PC-3 (cell line): ENCODE results near the gene TIMM44. TPM values are rescaled to one million over a fixed set of nuclear protein-coding genes. Genes with fewer than 3 reads are reported as not detected.

Experiments
- ATAC-seq: fragments of 200-7000 bp; cut with Tn5 transposase; 2 replicates; pipeline ENCODE4 v1.9.1; 2020; ENCODE audit warnings: mild to moderate bottlenecking, moderate library complexity
- BruUV-seq: library from RNA; stranded (reverse); fragments of 400-500 nt; replicated peaks from 2 replicates; lab custom pipeline; 2021; lab: Mats Ljungman, UMichigan
- CTCF ChIA-PET: fragments of 300-600 bp; sonication (Branson Sonifier 250); formaldehyde crosslinking; loops from one replicate; lab custom pipeline; 2022; ENCODE audit warnings: antibody characterized with exemption; lab: Charles Lee
- POLR2A ChIA-PET: fragments of 300-600 bp; sonication (Branson Sonifier 250); formaldehyde crosslinking; loops from one replicate; lab custom pipeline; 2022; ENCODE audit warnings: antibody characterized with exemption; ENCODE audit not compliant: unreplicated experiment; lab: Charles Lee
- DNase-seq: peaks from one replicate; pipeline ENCODE4 v3.0.0-alpha.2; 2015
- H2AFZ ChIP-seq: fragments of 300-600 bp; sonication (generic); 2 replicates; pipeline ENCODE4 v1.6.0; 2016; ENCODE audit warnings: antibody characterized with exemption, low read length
- H3F3A ChIP-seq: fragments of 300-600 bp; sonication (generic); one replicate; pipeline ENCODE4 v1.6.0; 2017; ENCODE audit warnings: antibody characterized with exemption, low read length, control low read depth, mild to moderate bottlenecking; ENCODE audit not compliant: unreplicated experiment
- H3K27ac ChIP-seq: fragments of 300-600 bp; sonication (generic); 2 replicates; pipeline ENCODE4 v1.5.1; 2016; ENCODE audit warnings: mild to moderate bottlenecking, low read length
- H3K27me3 ChIP-seq: fragments of 300-600 bp; sonication (generic); 2 replicates; pipeline ENCODE4 v1.6.1; 2016; ENCODE audit warnings: low read length, mixed read lengths
- H3K36me3 ChIP-seq: fragments of 300-600 bp; sonication (generic); 2 replicates; pipeline ENCODE4 v1.6.1; 2016; ENCODE audit warnings: low read depth, mixed run types, low read length, mixed read lengths
- H3K4me1 ChIP-seq: fragments of 300-600 bp; sonication (generic); 2 replicates; pipeline ENCODE4 v1.5.1; 2016; ENCODE audit warnings: low read length; ENCODE audit not compliant: insufficient read depth
- H3K4me2 ChIP-seq: fragments of 300-600 bp; sonication (generic); 2 replicates; pipeline ENCODE4 v1.6.0; 2016; ENCODE audit warnings: low read length
- H3K4me3 ChIP-seq: fragments of 300-600 bp; sonication (generic); 2 replicates; pipeline ENCODE4 v1.5.1; 2016; ENCODE audit warnings: mild to moderate bottlenecking, low read length, mixed read lengths
- H3K79me2 ChIP-seq: fragments of 300-600 bp; sonication (generic); 2 replicates; pipeline ENCODE4 v1.6.1; 2017; ENCODE audit warnings: low read length, mixed read lengths
- H3K9ac ChIP-seq: fragments of 300-600 bp; sonication (generic); 2 replicates; pipeline ENCODE4 v1.6.0; 2016; ENCODE audit warnings: mild to moderate bottlenecking, low read length
- H3K9me2 ChIP-seq: fragments of 300-600 bp; sonication (generic); replicated peaks from 2 replicates; pipeline ENCODE4 v1.6.1; 2016; ENCODE audit warnings: mixed run types, low read length, mixed read lengths
- H3K9me3 ChIP-seq: fragments of 300-600 bp; sonication (generic); 2 replicates; pipeline ENCODE4 v1.6.1; 2016; ENCODE audit warnings: low read length, mixed read lengths
- H4K20me1 ChIP-seq: fragments of 300-600 bp; sonication (generic); 2 replicates; pipeline ENCODE4 v1.6.1; 2016; ENCODE audit warnings: low read length, mixed read lengths
- EZH2 ChIP-seq: fragments of 300-600 bp; sonication (generic); IDR thresholded peaks from one replicate; pipeline ENCODE4 v1.6.1; 2017; ENCODE audit warnings: antibody characterized with exemption, mild to moderate bottlenecking, low read length; ENCODE audit not compliant: unreplicated experiment
- EZH2phosphoT487 ChIP-seq: fragments of 300-600 bp; sonication (generic); IDR thresholded peaks from 2 replicates; pipeline ENCODE4 v1.6.1; 2018; ENCODE audit warnings: mild to moderate bottlenecking, antibody characterized with exemption, low read length, borderline replicate concordance
- intact Hi-C: fragments of 100-400 bp; cut with micrococcal nuclease; formaldehyde crosslinking; loops from 2 replicates; pipeline ENCODE4 v1.9.0; 2023
- total RNA-seq: library from RNA; depleted of rRNA; stranded (reverse); fragments of >200 nt; gene quantifications from 2 replicates; pipeline ENCODE4 v1.2.3, GENCODE V29; 2014
- TF ChIP-seq, protein P1 (sequence below): fragments of 300-600 bp; sonication (generic); conservative IDR thresholded peaks from 2 replicates; pipeline ENCODE4 v1.5.1; 2017; ENCODE audit warnings: antibody characterized with exemption, low read depth, mild to moderate bottlenecking, low read length

The TIMM44 gene
- total RNA-seq, 1 experiment from 2014 or later, result 191 TPM

- 0 out of 2 replicates have a peak, but pooled peaks cover 3% of the 10 kb centered on the region for H4K20me1 ChIP-seq
Observed at GRCh38 chr19:7908078-7908699, 35.3 kb downstream of the TIMM44 start.

DNA sequence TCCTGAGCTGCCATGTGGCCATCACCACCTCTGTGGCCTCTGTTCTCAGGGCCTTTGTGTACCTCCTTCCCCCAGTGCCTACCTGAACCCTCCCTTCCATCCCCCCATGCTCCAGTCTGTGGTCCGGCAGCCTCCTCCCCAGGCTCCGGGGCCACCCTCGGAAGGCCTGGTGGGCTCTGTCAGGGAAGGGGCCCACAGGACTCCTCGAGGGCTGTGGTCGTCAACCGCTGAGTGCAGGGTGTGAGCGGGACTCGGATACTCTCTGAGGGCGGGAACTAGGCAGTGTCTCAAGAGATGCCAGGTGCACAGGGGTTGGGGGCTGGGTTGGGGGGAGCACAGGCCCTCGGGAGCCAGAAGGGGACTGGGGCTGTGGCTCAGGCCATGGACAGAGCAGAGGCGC lies 35.9 kb downstream of the TIMM44 start:
- ATAC-seq (no peak), DNase-seq (no peak)
- no peaks in the 10 kb centered on the region for H3F3A ChIP-seq
- intact Hi-C loops, result no loop called here
- H3K27me3 ChIP-seq, result no peaks in the 10 kb centered on the region
- no peak overlapping the region for H3K4me3 ChIP-seq
- TF ChIP-seq, protein P1, sequence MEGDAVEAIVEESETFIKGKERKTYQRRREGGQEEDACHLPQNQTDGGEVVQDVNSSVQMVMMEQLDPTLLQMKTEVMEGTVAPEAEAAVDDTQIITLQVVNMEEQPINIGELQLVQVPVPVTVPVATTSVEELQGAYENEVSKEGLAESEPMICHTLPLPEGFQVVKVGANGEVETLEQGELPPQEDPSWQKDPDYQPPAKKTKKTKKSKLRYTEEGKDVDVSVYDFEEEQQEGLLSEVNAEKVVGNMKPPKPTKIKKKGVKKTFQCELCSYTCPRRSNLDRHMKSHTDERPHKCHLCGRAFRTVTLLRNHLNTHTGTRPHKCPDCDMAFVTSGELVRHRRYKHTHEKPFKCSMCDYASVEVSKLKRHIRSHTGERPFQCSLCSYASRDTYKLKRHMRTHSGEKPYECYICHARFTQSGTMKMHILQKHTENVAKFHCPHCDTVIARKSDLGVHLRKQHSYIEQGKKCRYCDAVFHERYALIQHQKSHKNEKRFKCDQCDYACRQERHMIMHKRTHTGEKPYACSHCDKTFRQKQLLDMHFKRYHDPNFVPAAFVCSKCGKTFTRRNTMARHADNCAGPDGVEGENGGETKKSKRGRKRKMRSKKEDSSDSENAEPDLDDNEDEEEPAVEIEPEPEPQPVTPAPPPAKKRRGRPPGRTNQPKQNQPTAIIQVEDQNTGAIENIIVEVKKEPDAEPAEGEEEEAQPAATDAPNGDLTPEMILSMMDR, result no peak
- TF ChIP-seq EZH2 (no peak), EZH2phosphoT487 (no peak)
- H2AFZ ChIP-seq, result no peak overlapping the region
- 0 out of 2 replicates have a peak, but pooled peaks cover 3% of the 10 kb centered on the region for H4K20me1 ChIP-seq
- H3K9me3 ChIP-seq, result no peaks in the 10 kb centered on the region
- peaks cover 18% of the 10 kb centered on the region for H3K4me1 ChIP-seq
- peaks cover 53% of the 10 kb centered on the region for H3K79me2 ChIP-seq
- no peak overlapping the region for H3K27ac ChIP-seq
- H3K9me2 ChIP-seq, result no peaks in the 10 kb centered on the region
- no peak overlapping the region for H3K4me2 ChIP-seq
- H3K9ac ChIP-seq, result no peak overlapping the region
- CTCF ChIA-PET, result interaction anchor here (0.7 kb wide), 1 partner anchor 32 kb away, joined by 10 read pairs; no protein-coding TSS in a partner anchor
- H3K36me3 ChIP-seq, result peaks cover 20% of the 10 kb centered on the region
- no TSS peak for BruUV-seq
- POLR2A ChIA-PET, result interaction anchor here (0.6 kb wide), 1 partner anchor 310 kb away, joined by 6 read pairs; no protein-coding TSS in a partner anchor

More at GRCh38 chr19:7908078-7908699, 35.3 kb downstream of the TIMM44 start:
- Histone ChIP-seq H3K27me3 (no peaks in the 10 kb centered on the region), H3K4me1 (peaks cover 11% of the 10 kb centered on the region), H3K36me3 (peaks cover 20% of the 10 kb centered on the region), H3K79me2 (peaks cover 46% of the 10 kb centered on the region), H3K4me2 (no peak overlapping the region), H3F3A (no peaks in the 10 kb centered on the region), H3K9me3 (no peaks in the 10 kb centered on the region), H3K27ac (no peak overlapping the region), H3K9ac (no peak overlapping the region), H2AFZ (no peak overlapping the region), H3K9me2 (no peaks in the 10 kb centered on the region), H3K4me3 (no peak overlapping the region)
- TF ChIP-seq EZH2, result no peak
- TF ChIP-seq, protein P1, result no peak
- no peak for TF ChIP-seq EZH2phosphoT487
- POLR2A ChIA-PET, result interaction anchor here (0.6 kb wide), 1 partner anchor 25 kb away, joined by 3 read pairs; no protein-coding TSS in a partner anchor
- CTCF ChIA-PET, result interaction anchor here (0.7 kb wide), 1 partner anchor 33 kb away, joined by 10 read pairs; no protein-coding TSS in a partner anchor
- intact Hi-C loops, result no loop called here
- BruUV-seq, result no TSS peak
- ATAC-seq (no peak), DNase-seq (no peak)

- Histone ChIP-seq H2AFZ (no peak overlapping the region), H4K20me1 (0 out of 2 replicates have a peak, but pooled peaks cover 3% of the 10 kb centered on the region), H3K79me2 (peaks cover 54% of the 10 kb centered on the region), H3F3A (no peaks in the 10 kb centered on the region), H3K9ac (no peak overlapping the region), H3K27me3 (no peaks in the 10 kb centered on the region), H3K9me2 (no peaks in the 10 kb centered on the region), H3K4me1 (peaks cover 20% of the 10 kb centered on the region), H3K36me3 (peaks cover 20% of the 10 kb centered on the region), H3K9me3 (no peaks in the 10 kb centered on the region), H3K4me2 (no peak overlapping the region), H3K4me3 (no peak overlapping the region), H3K27ac (no peak overlapping the region)
- CTCF ChIA-PET, result no interaction called here
- DNase-seq (no peak), ATAC-seq (no peak)
- intact Hi-C loops, result no loop called here
- TF ChIP-seq EZH2phosphoT487 (no peak), EZH2 (no peak)
- TF ChIP-seq, protein P1, result no peak
- BruUV-seq, result no TSS peak
- POLR2A ChIA-PET, result interaction anchor here (0.6 kb wide), 2 partner anchors 226 to 310 kb away, joined by 6 to 11 read pairs; no protein-coding TSS in a partner anchor
Observed at GRCh38 chr19:7907122-7907521, 36.3 kb downstream of the TIMM44 start.
